HK-2 (cell line): ENCODE data around the gene TMEM19.

Experiments
- DNase-seq: peaks from one replicate; pipeline ENCODE4 v3.0.0-alpha.2; 2018; ENCODE audit not compliant: unreplicated experiment

The TMEM19 gene

GRCh38 chr12:71685914-71686657 is at the start of gene TMEM19:
Gene TMEM19 (plus strand): TSS chr12:71686082. CDS start chr12:71686681, 599 bp downstream.
- DNase-seq, result peak; percentile 90

- DNase-seq, result no peak
Observed at GRCh38 chr12:71636704-71637115, 49.2 kb upstream of the TMEM19 start.

DNA sequence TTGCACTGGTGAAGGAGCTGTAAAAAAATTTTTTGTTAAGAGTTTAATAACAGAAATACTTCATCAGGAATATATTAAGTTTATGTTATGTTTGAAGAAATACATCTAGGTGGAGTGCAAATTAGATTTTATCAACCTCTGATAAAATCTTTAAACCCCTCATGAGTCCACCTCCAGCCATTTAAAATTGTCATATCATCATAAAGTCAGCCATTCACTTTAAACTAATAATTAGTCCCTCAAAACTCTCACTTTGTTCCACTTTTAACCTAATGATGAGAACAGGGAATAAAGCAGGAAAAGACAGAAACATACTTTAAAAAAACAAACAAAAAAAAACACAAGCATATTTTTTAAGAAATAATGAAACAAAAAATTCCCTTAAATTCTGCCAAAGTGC is 47.4 kb upstream of the TMEM19 start:
- no peak for DNase-seq

- DNase-seq, result no peak
Observed at GRCh38 chr12:71639341-71639760, 46.5 kb upstream of the TMEM19 start.

DNA sequence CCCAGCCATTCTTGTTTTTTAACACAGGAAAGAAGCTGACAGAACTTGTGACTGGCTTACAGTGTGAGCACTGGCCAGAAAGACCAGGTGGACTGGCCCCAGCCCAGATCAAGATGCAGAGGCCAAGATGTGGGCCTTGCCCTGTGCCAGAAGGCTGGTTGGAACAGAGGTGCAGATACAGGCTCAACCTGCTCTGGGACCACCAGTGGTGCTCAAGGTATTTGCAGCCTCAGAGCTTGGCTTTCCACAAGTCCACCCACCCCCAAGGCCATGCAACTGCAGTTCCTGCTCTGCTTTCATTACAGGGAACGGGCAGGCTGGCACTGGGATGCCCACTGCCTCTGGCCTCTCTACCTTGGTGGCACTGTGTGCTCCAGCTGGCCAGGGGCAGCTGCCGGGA is 45.6 kb upstream of the TMEM19 start:
- no peak for DNase-seq

- no peak for DNase-seq
Observed at GRCh38 chr12:71641390-71641789, 44.5 kb upstream of the TMEM19 start.

DNA sequence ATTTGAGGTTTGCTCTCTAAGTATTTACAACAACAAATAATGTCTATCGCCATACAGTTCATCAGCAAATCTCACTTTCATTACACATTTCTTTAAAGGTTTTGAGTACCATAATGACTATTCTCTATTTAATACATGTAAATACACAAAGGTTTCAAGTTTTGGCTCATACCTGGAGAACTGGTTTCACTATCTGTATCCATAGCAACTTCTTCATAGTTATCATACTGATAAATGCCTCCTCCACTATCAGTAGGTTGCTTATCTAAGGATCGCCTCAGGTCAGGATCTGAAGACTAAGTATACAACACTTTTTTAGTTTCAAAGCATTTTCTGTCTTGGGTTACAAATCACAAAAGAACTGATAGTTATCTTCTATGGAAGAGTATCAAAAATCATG is 43.6 kb upstream of the TMEM19 start:
- DNase-seq, result no peak

DNA sequence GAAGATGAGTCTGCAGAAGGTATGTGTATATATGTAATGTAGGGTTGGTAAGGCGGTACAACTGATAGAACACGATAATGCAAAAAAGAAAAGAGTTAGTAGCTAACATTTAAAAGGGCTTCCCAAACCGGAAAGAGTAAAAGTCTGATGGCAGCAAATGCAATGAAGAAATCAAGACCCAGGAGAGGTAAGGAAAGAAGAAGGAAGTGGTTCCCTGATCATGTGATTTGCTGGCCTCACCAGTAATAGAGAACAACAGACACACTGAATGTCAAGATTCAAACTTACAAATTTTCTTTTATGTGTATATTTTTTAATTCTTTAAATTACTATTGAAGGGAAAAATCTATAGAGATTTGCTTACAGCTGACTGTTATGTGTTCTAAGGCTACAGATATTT is 40.6 kb upstream of the TMEM19 start:
- DNase-seq, result no peak

DNA sequence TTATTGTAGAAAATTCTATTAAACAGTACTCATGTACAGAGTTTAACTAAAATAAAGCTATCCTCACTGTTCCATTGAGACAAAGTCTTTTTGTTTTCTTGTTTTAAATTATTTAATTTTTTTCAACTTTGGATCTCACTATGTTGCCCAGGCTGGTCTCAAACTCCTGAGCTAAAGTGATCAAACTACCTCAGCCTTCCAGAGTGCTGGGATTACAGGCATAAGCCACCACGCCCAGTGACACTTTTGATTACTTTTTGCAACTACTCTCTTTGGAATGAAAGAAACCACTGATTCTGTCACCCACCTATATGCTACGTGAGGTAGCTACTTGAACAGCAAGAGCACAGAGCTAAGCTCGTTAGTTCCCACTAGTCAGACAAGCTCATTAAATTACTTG is 39.4 kb upstream of the TMEM19 start:
- no peak for DNase-seq

DNA sequence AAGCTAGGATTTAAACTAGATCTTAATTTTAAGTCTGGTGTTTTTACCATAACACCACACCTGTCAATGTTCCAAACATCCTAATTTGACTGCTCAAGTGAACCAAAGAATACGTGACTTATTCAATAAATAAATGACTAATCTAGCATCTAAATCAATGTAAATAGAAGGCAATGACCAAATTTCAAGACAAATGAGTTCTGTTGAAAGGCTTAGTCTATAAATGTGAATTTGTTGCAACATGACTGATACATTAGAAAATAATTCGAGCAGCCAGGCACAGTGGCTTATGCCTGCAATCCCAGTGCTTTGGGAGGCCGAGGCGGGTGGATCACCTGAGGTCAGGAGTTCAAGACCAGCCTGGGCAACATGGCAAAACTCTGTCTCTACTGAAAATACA is 37.3 kb upstream of the TMEM19 start:
- no peak for DNase-seq

GRCh38 chr12:71649401-71649800 is 36.5 kb upstream of the TMEM19 start:
- DNase-seq, result no peak

- DNase-seq, result no peak
Observed at GRCh38 chr12:71652656-71653055, 33.2 kb upstream of the TMEM19 start.

GRCh38 chr12:71653137-71653536 is 32.7 kb upstream of the TMEM19 start:
- DNase-seq, result no peak

- DNase-seq, result no peak
Observed at GRCh38 chr12:71654200-71654599, 31.7 kb upstream of the TMEM19 start.

GRCh38 chr12:71655495-71655894 is 30.4 kb upstream of the TMEM19 start:
- no peak for DNase-seq

- DNase-seq, result no peak
Observed at GRCh38 chr12:71655907-71656306, 30.0 kb upstream of the TMEM19 start.

- DNase-seq, result no peak
Observed at GRCh38 chr12:71656740-71657139, 29.1 kb upstream of the TMEM19 start.

- DNase-seq, result no peak
Observed at GRCh38 chr12:71661977-71662530, 23.8 kb upstream of the TMEM19 start.

GRCh38 chr12:71662849-71663560 is 22.9 kb upstream of the TMEM19 start:
- peak; percentile 64 for DNase-seq

DNA sequence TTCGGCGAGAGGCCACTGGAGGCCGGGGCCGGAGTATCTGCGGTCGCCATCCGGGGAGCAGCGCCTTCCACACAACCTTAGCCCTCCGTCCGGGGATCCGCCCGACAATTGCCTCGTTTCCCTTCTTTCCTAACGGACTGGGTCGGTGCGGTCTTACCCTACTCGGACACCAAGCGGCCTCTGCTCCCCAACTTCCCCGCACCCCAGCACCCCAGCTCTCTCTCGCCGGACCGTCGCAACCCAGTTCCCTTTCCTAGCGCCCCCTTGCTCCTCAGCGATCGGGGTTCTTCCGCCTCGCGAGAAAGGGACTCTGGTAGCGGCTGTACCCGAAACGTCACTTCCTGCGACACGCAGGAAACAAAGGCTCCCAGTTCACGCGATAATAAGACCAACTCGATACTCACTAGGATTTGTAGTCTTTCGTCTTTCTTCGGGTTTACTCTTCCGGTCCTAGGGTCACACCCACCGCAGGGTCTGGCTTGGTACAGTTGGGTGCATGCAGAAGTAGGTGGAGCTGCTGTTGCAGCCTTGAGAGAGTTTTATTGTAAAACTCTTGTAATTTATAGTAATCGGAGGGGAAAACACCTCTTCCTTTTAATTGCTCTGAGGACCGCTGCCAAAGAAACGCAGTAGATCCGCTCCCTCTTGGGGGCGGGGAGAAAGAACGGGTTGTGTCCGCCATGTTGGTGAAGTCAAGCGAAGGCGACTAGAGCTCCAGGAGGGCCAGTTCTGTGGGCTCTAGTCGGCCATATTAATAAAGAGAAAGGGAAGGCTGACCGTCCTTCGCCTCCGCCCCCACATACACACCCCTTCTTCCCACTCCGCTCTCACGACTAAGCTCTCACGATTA is 22.1 kb upstream of the TMEM19 start, which contains the start of the genes THAP2 and ZFC3H1:
Gene THAP2, plus strand, starts transcription at position 741 of the 850 bp plus-strand sequence. CDS start 209 bp downstream, outside the sequence.
Gene ZFC3H1, minus strand, starts transcription at position 288 of the 850 bp plus-strand sequence. Its CDS starts 238 bp downstream, at position 50.
- DNase-seq, result peak; percentile 90

DNA sequence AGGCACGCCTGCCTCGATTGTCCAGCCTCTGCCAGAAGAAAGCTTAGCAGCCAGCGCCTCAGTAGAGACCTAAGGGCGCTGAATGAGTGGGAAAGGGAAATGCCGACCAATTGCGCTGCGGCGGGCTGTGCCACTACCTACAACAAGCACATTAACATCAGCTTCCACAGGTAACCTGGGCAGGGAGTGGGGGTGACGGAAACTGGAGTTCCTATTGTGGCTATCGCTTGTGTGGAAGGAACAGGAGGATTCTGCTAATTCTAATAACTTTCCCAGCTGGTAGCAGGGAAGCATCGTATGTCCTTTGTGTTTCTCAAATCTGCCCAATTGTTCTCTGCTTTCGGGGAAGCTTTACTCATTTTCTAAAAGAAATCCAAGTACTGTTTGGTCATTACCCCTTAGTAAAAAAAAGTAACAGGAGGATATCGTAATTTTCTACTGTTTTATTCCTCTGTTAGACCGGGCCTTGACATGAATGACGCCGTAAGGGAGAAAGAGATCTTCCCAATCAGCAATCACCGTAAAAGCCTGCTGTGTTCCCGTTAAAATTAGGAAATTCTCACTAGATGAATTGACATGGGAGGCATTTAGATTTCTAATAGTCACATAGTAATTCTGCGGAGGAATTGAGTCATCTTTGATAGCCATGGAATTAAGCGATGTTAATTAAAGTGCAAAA is 21.3 kb upstream of the TMEM19 start:
- no peak for DNase-seq
